Testis (tissue), 3 donors: ENCODE measurements around the gene KRT14. TPM values are rescaled to one million over a fixed set of nuclear protein-coding genes. Genes with fewer than 3 reads are reported as not detected.
A peak's percentile ranks its signal among the peaks of the same experiment; 100 is the strongest.

Experiments
- DNase-seq: peaks from one replicate; pipeline ENCODE4 v3.0.0-alpha.2; 2019
- H3K27ac ChIP-seq, 2 donors: fragments of 200-600 bp; sonication (generic); one replicate each; pipeline ENCODE4 v1.5.1; 2019
- H3K27me3 ChIP-seq: fragments of 200-600 bp; sonication (generic); one replicate; pipeline ENCODE4 v1.5.1; 2019
- H3K36me3 ChIP-seq: fragments of 200-600 bp; sonication (generic); one replicate; pipeline ENCODE4 v1.5.1; 2017; ENCODE audit warnings: low read depth; ENCODE audit errors: missing control alignments
- H3K4me1 ChIP-seq: fragments of 200-600 bp; sonication (generic); one replicate; pipeline ENCODE4 v1.5.1; 2019
- H3K4me3 ChIP-seq, 2 donors: fragments of 200-600 bp; sonication (generic); one replicate each; pipeline ENCODE4 v1.5.1; 2017 to 2019
- H3K9me3 ChIP-seq: fragments of 200-600 bp; sonication (generic); one replicate; pipeline ENCODE4 v1.5.1; 2017
- CTCF ChIP-seq, 3 experiments: fragments of 450-650 bp in 2 of 3; fragments of 200-600 bp in 1 of 3; sonication (generic) in 1 of 3; IDR thresholded peaks; one replicate each; pipeline ENCODE4 v1.5.1; 2016 to 2019; ENCODE audit warnings: antibody characterized with exemption in 3 of 3, mild to moderate bottlenecking in 2 of 3, moderate library complexity in 1 of 3
- POLR2A ChIP-seq: fragments of 450-650 bp; IDR thresholded peaks from one replicate; pipeline ENCODE4 v1.6.1; 2017; ENCODE audit warnings: antibody characterized with exemption, mild to moderate bottlenecking, moderate library complexity
- WGBS, 2 donors: methylation state at CpG; one replicate each; pipeline ENCODE4 v1.1.5; 2018; 5-methylcytosine and 5-hydroxymethylcytosine counted together
- intact Hi-C: fragments of 100-400 bp; cut with DNase I; formaldehyde crosslinking; loops from one replicate; pipeline ENCODE4 v1.15.1; 2023; ENCODE audit warnings: low total_unique reads
- polyA plus RNA-seq: library from polyadenylated mRNA; stranded (reverse); fragments of 350-450 nt; fragmentation: Illumina TruSeq; extraction: RNeasy Lipid Tissue Mini Kit (QIAGEN cat#74804); gene quantifications from one replicate; pipeline ENCODE4 v1.2.3, GENCODE V29; 2014; ENCODE audit warnings: low read depth, low replicate concordance; ENCODE audit not compliant: insufficient read depth
- total RNA-seq, 2 donors: library from RNA; depleted of rRNA; stranded (reverse); fragments of >200 nt; gene quantifications; one replicate each; pipeline ENCODE4 v1.2.3, GENCODE V29; 2016

The KRT14 gene
- total and polyA plus RNA-seq, 3 donors from 2014 or later: 0.24 to 0.37 TPM; not detected in 1

DNA sequence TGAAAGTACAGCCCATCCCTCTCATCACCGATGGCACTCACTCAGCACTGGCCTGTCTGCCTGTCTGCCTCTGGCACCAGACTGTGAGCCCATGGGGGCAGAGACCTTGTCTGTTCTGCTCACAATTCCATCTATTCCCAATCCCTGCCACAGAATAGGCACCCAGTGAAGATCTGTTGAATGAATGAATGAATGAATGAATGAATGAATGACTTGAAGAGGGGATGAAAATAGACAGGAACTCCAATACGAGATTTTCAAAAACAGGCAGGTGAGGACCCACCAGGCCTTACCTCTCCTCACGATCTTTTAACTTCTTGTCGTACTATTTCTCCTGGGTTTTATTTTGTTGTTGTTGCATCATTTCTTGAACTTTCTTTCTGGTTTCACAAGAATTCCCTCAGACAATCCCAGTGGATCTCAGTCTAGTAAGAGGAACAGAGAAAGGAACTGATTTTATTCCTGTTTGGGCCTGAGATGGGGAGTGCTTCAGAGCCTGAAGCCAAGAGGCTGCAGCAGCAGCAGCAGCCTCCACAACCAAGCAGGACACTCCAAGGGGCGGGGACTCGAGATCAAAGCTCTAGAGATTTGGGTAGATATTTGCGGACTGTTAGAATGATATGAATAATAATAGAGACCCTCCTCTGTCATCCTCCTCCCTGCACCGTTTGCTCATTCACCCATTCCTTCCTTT lies 32.6 kb downstream of the KRT14 start:
- H3K36me3 ChIP-seq: no peaks in the 10 kb centered on the region

GRCh38 chr17:41553176-41553575 lies 33.5 kb downstream of the KRT14 start:
- Histone ChIP-seq H3K27ac (no peak overlapping the region), H3K4me1 (peaks cover 14% of the 10 kb centered on the region), H3K9me3 (no peaks in the 10 kb centered on the region), H3K27me3 (no peaks in the 10 kb centered on the region), H3K4me3 (no peak overlapping the region), H3K36me3 (no peaks in the 10 kb centered on the region)
- no peak for DNase-seq
- intact Hi-C loops: no loop called here
- WGBS, 2 donors: 85 to 95% methylated on average over 4 of the region's 4 CpGs
- TF ChIP-seq CTCF (IDR thresholded peaks at IDR 0.05) (no peak), POLR2A (no peak)

More for the DNA sequence above, 32.6 kb downstream of the KRT14 start:
- no peak for TF ChIP-seq CTCF (IDR thresholded peaks at IDR 0.05)
- no peak for TF ChIP-seq POLR2A
- intact Hi-C loops: no loop called here
- no peaks in the 10 kb centered on the region for H3K27me3 ChIP-seq
- H3K4me1 ChIP-seq: peaks cover 5% of the 10 kb centered on the region
- no peak for DNase-seq
- no peak overlapping the region for H3K27ac ChIP-seq
- no peak overlapping the region for H3K4me3 ChIP-seq
- 73 to 74% methylated on average over 8 of the region's 8 CpGs for WGBS, 2 donors
- no peaks in the 10 kb centered on the region for H3K9me3 ChIP-seq

GRCh38 chr17:41552455-41552854 lies 34.2 kb downstream of the KRT14 start:
- no peaks in the 10 kb centered on the region for H3K9me3 ChIP-seq
- H3K27me3 ChIP-seq: no peaks in the 10 kb centered on the region
- intact Hi-C loops: no loop called here
- no peak for TF ChIP-seq CTCF (IDR thresholded peaks at IDR 0.05)
- H3K4me3 ChIP-seq: no peak overlapping the region
- WGBS, 2 donors: 89 to 91% methylated on average over 4 to 5 of the region's 5 CpGs
- DNase-seq: no peak
- peaks cover 21% of the 10 kb centered on the region for H3K4me1 ChIP-seq
- H3K27ac ChIP-seq: no peak overlapping the region
- H3K36me3 ChIP-seq: no peaks in the 10 kb centered on the region

DNA sequence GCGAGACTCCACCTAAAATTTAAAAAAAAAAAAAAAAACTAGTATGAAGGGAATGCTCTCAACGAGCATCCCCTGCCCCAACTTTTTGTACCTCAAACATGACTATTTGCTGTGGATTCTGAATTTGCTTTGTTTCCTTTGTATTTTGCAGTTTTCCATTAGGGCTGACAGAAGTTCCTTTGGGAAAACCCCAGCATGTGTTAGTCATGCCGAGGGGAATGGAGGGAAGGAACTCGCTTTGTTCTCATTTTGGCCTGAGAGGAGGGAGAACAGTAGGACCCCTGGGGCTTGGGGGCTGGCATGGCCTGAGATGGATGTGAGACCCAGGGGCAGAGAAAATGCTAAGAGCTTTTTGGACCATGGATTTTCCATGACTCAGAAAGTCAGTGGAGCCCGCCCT lies 35.3 kb downstream of the KRT14 start:
- H3K27ac ChIP-seq: no peak overlapping the region
- 55 to 67% methylated on average over 5 of the region's 5 CpGs for WGBS, 2 donors
- no peak for DNase-seq
- no peaks in the 10 kb centered on the region for H3K36me3 ChIP-seq
- H3K4me3 ChIP-seq: no peak overlapping the region
- intact Hi-C loops: no loop called here
- no peaks in the 10 kb centered on the region for H3K27me3 ChIP-seq
- TF ChIP-seq CTCF (IDR thresholded peaks at IDR 0.05): no peak
- TF ChIP-seq POLR2A: no peak
- peaks cover 23% of the 10 kb centered on the region for H3K4me1 ChIP-seq
- H3K9me3 ChIP-seq: no peaks in the 10 kb centered on the region

DNA sequence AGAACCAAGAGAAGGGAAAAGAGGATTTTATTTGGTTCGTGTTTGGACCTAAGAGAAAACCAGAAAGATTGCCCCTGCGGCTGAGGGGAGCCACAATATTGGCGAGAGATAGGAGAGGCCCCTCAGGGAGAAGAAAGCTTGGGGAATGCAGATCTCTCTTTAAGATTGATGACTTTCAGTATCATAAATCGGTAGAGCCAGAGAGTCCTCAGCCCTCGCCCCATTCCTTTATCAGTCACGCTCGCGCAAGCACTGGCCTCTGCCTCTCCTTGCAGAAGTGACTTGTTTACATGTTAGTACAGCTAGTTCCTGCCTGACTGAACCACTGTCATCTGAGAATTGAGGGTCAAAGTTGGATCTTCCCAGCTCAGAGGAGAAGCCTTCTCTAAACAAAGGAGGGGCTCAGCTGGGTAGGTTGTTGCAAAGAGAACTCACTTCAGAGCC lies 37.1 kb downstream of the KRT14 start:
- DNase-seq: peak; percentile 58
- WGBS, 2 donors: 33 to 45% methylated on average over 8 of the region's 8 CpGs
- peaks cover 23% of the 10 kb centered on the region for H3K4me1 ChIP-seq
- no peaks in the 10 kb centered on the region for H3K27me3 ChIP-seq
- no peaks in the 10 kb centered on the region for H3K36me3 ChIP-seq
- H3K27ac ChIP-seq: peak overlapping the region; percentile 10 to 39
- no peaks in the 10 kb centered on the region for H3K9me3 ChIP-seq
- no peak for TF ChIP-seq POLR2A
- no peak for TF ChIP-seq CTCF (IDR thresholded peaks at IDR 0.05)
- intact Hi-C loops: loop anchor here (2.0 kb wide), 1 partner anchor 99 kb away; no protein-coding TSS in a partner anchor
- H3K4me3 ChIP-seq: peak overlapping the region in 1 of 2 donors; percentile 54
